AG04450 (cell line): ENCODE measurements around the gene SV2B. TPM values are rescaled to one million over a fixed set of nuclear protein-coding genes. Genes with fewer than 3 reads are reported as not detected.

Experiments
- CTCF ChIA-PET: fragments of 300-600, 350-600 bp; formaldehyde crosslinking; extraction: SDS; loops from one replicate; lab custom pipeline; 2022; ENCODE audit warnings: antibody characterized with exemption, inconsistent platforms; lab: Charles Lee
- POLR2A ChIA-PET: fragments of 350-600 bp; formaldehyde crosslinking; extraction: SDS; loops from one replicate; lab custom pipeline; 2021; ENCODE audit warnings: antibody characterized with exemption, inconsistent platforms; lab: Yijun Ruan, JAX
- DNase-seq: peaks from one replicate; pipeline ENCODE4 v3.0.0-alpha.2; 2011; ENCODE audit warnings: low read depth, low spot score
- H3K27ac ChIP-seq: one replicate; pipeline ENCODE4 v1.5.1; 2012; ENCODE audit warnings: low read depth, low read length, control low read depth
- H3K27me3 ChIP-seq: one replicate; pipeline ENCODE4 v1.6.0; 2012; ENCODE audit warnings: low read length; ENCODE audit not compliant: control insufficient read depth, insufficient read depth
- H3K4me3 ChIP-seq: 2 replicates; pipeline ENCODE4 v1.5.1; 2011; ENCODE audit warnings: mild to moderate bottlenecking, low read depth, low read length, control low read depth
- H3K9me3 ChIP-seq: 2 replicates; pipeline ENCODE4 v1.5.1; 2012; ENCODE audit warnings: low read length; ENCODE audit not compliant: control insufficient read depth, insufficient read depth
- CTCF ChIP-seq: IDR thresholded peaks from 2 replicates; pipeline ENCODE4 v1.5.1; 2011; ENCODE audit warnings: low read depth, low read length, control low read depth, inconsistent platforms
- polyA plus RNA-seq: library from polyadenylated mRNA; depleted of rRNA; stranded (reverse); fragments of >200 nt; gene quantifications from 2 replicates; pipeline ENCODE4 v1.2.3, GENCODE V29; 2011

Gene SV2B
- polyA plus RNA-seq, 1 experiment: not detected

- H3K27me3 ChIP-seq: no peaks in the 10 kb centered on the region
These were observed 93.3 kb downstream of the SV2B start for GRCh38 chr15:91193378-91193720.

GRCh38 chr15:91196127-91196526, 96.1 kb downstream of the SV2B start:
- Histone ChIP-seq H3K9me3 (no peaks in the 10 kb centered on the region), H3K27me3 (no peaks in the 10 kb centered on the region), H3K27ac (no peak overlapping the region), H3K4me3 (no peak overlapping the region)
- TF ChIP-seq CTCF: no peak
- no peak for DNase-seq
- POLR2A ChIA-PET: no interaction called here
- CTCF ChIA-PET: no interaction called here

More at GRCh38 chr15:91193378-91193720, 93.3 kb downstream of the SV2B start:
- POLR2A ChIA-PET: no interaction called here
- no peak for DNase-seq
- no peaks in the 10 kb centered on the region for H3K9me3 ChIP-seq
- no peak for TF ChIP-seq CTCF
- H3K4me3 ChIP-seq: no peak overlapping the region
- CTCF ChIA-PET: no interaction called here
- H3K27ac ChIP-seq: no peak overlapping the region

DNA sequence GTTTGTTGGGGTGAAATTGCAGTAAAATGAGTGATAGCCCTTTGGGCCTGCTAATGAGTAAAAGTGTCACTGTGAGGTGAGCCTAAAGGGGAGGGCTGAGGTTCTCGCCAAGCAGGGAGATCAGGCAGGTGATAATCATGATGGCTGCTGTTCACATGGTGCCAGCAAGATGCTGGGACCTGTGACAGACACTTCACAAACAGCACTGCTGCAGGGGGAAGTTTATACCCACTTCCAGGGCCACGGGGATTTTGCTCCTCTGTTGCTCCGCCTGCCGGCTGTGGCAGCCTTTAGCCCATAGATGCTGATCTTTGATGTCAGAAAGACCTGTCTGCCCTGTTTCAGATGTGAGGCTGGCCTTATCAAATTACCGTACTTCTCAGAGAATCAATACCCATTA, 96.7 kb downstream of the SV2B start:
- TF ChIP-seq CTCF: no peak

DNA sequence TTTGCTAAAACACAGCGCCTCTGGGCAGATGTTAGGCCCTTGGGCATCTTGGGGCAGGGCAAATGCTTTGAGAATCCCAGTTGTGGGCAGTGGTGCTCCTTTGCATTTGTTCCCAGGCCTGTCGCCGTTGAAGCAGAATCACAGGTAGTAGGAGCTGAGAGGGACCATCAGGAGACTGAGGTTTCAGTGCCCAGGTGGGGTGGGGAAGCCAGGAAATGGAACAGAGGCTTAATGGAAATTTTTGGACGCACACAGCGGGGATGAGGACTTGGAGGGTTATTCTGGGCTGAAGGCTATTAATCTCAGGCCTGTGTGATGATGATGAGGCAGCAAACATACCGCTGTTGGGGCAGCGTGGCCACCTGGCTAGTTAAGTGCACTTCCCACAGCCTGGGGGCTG, 99.5 kb downstream of the SV2B start:
- CTCF ChIA-PET: no interaction called here
- H3K4me3 ChIP-seq: no peak overlapping the region
- H3K9me3 ChIP-seq: no peaks in the 10 kb centered on the region
- POLR2A ChIA-PET: no interaction called here
- no peaks in the 10 kb centered on the region for H3K27me3 ChIP-seq
- no peak for DNase-seq
- no peak overlapping the region for H3K27ac ChIP-seq
- TF ChIP-seq CTCF: no peak

More for the DNA sequence above, 96.7 kb downstream of the SV2B start:
- POLR2A ChIA-PET: no interaction called here
- no peak overlapping the region for H3K27ac ChIP-seq
- no peaks in the 10 kb centered on the region for H3K9me3 ChIP-seq
- no peak for DNase-seq
- no peak overlapping the region for H3K4me3 ChIP-seq
- no peaks in the 10 kb centered on the region for H3K27me3 ChIP-seq
- CTCF ChIA-PET: no interaction called here

DNA sequence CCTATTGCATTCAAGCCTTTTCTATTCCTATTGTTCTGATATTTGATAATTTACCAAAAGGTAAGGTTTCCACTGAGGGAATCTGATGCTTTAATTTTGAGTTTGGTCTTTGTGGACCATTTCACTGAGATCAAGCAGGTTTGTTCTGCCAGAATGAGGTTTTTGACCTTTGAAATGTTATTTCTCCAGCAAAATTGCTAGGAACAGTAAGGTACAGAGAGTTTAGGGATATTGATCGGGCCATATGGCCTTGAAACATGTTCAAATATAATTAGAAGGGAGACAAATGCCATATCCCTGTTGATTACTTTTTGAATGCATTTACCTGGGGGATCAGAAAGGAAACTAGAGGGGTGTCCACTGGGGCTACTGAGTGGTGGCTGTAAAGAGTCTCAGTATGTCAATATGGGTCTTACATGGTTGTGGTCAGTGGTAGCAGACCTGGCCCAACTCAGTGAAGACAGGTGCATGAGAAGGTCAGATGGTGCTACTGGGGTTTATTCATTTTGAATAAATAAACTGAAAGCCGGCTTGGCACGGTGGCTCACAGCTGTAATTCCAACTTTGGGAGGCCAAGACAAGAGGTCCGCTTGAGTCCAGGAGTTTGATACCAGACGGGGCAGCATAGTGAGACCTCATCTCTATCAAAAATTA, 100.2 kb downstream of the SV2B start:
- POLR2A ChIA-PET: no interaction called here
- Histone ChIP-seq H3K27ac (no peak overlapping the region), H3K4me3 (no peak overlapping the region), H3K27me3 (no peaks in the 10 kb centered on the region), H3K9me3 (no peaks in the 10 kb centered on the region)
- TF ChIP-seq CTCF: no peak
- no peak for DNase-seq
- CTCF ChIA-PET: no interaction called here
